GM20431 (cell line): ENCODE measurements around the gene KLHL22.
"Not testable (repeated sequence)": the region's sequence is repeated elsewhere in the genome, so short reads cannot be mapped to it uniquely, and the experiment has no call there.

Experiments used
- in situ Hi-C: fragments of 300-500 bp; cut with MseI, MboI; formaldehyde crosslinking; loops from one replicate; pipeline ENCODE4 v1.15.0; 2020; ENCODE audit warnings: low sequenced_read_pairs; ENCODE audit not compliant: unreplicated experiment

Gene KLHL22

GRCh38 chr22:20494978-20495860 lies at the start of gene KLHL22:
KLHL22 (minus strand) TSS chr22:20495795; CDS start chr22:20489211, 6,584 bp downstream.
- in situ Hi-C loops = no loop called here

GRCh38 chr22:20545318-20545634 lies 49.7 kb upstream of the KLHL22 start:
- in situ Hi-C loops = not testable (repeated sequence)

GRCh38 chr22:20542736-20543135 lies 47.1 kb upstream of the KLHL22 start:
- in situ Hi-C loops = no loop called here

GRCh38 chr22:20542055-20542454 lies 46.5 kb upstream of the KLHL22 start:
- in situ Hi-C loops = no loop called here

- in situ Hi-C loops = not testable (repeated sequence)
Measured at GRCh38 chr22:20538875-20539274, 43.3 kb upstream of the KLHL22 start.

- in situ Hi-C loops = no loop called here
Measured at GRCh38 chr22:20537983-20538382, 42.4 kb upstream of the KLHL22 start.

- in situ Hi-C loops = no loop called here
Measured at GRCh38 chr22:20537325-20537756, 41.7 kb upstream of the KLHL22 start.

GRCh38 chr22:20536590-20537324 lies 41.2 kb upstream of the KLHL22 start:
- in situ Hi-C loops = no loop called here

GRCh38 chr22:20533879-20534265 lies 38.3 kb upstream of the KLHL22 start:
- in situ Hi-C loops = no loop called here

GRCh38 chr22:20533095-20533878 lies 37.7 kb upstream of the KLHL22 start:
- in situ Hi-C loops = no loop called here

GRCh38 chr22:20532256-20532993 lies 36.8 kb upstream of the KLHL22 start:
- in situ Hi-C loops = no loop called here

GRCh38 chr22:20531404-20532201 lies 36.0 kb upstream of the KLHL22 start:
- in situ Hi-C loops = no loop called here

- in situ Hi-C loops = no loop called here
Measured at GRCh38 chr22:20531154-20531403, 35.5 kb upstream of the KLHL22 start.

- in situ Hi-C loops = no loop called here
Measured at GRCh38 chr22:20530368-20531153, 35.0 kb upstream of the KLHL22 start.

GRCh38 chr22:20528405-20528978 lies 32.9 kb upstream of the KLHL22 start:
- in situ Hi-C loops = no loop called here

- in situ Hi-C loops = no loop called here
Measured at GRCh38 chr22:20526628-20527355, 31.2 kb upstream of the KLHL22 start.

GRCh38 chr22:20526305-20526627 lies 30.7 kb upstream of the KLHL22 start:
- in situ Hi-C loops = no loop called here

GRCh38 chr22:20525048-20525447 lies 29.5 kb upstream of the KLHL22 start:
- in situ Hi-C loops = no loop called here
